GM21390 (cell line): ENCODE data around the gene ADPRHL1.
"Not testable (repeated sequence)": the region's sequence is repeated elsewhere in the genome, so short reads cannot be mapped to it uniquely, and the experiment has no call there.

Experiments
- ATAC-seq: cut with Tn5 transposase; IDR thresholded peaks from one replicate; pipeline ENCODE4 v1.9.1; 2021; ENCODE audit not compliant: unreplicated experiment

ADPRHL1 gene

GRCh38 chr13:113456116-113456702, 2.9 kb upstream of the ADPRHL1 start:
- no peak for ATAC-seq

GRCh38 chr13:113455384-113455783, 2.1 kb upstream of the ADPRHL1 start:
- no peak for ATAC-seq

GRCh38 chr13:113454936-113455335, 1.6 kb upstream of the ADPRHL1 start:
- no peak for ATAC-seq

GRCh38 chr13:113452466-113452865, 822 bp downstream of the ADPRHL1 start:
- no peak for ATAC-seq

GRCh38 chr13:113451951-113452421, 1.3 kb downstream of the ADPRHL1 start:
- ATAC-seq = no peak

- ATAC-seq = not testable (repeated sequence)
Measured at GRCh38 chr13:113450861-113451620, 2.2 kb downstream of the ADPRHL1 start.

- ATAC-seq = not testable (repeated sequence)
Measured at GRCh38 chr13:113450348-113450744, 2.9 kb downstream of the ADPRHL1 start.

- ATAC-seq = no peak
Measured at GRCh38 chr13:113449693-113450347, 3.5 kb downstream of the ADPRHL1 start.

GRCh38 chr13:113448885-113449692, 4.2 kb downstream of the ADPRHL1 start:
- no peak for ATAC-seq

GRCh38 chr13:113448545-113448884, 4.8 kb downstream of the ADPRHL1 start:
- ATAC-seq = no peak

- no peak for ATAC-seq
Measured at GRCh38 chr13:113447596-113447995, 5.7 kb downstream of the ADPRHL1 start.

- ATAC-seq = no peak
Measured at GRCh38 chr13:113446488-113446854, 6.8 kb downstream of the ADPRHL1 start.

- no peak for ATAC-seq
Measured at GRCh38 chr13:113445791-113446487, 7.3 kb downstream of the ADPRHL1 start.

- no peak for ATAC-seq
Measured at GRCh38 chr13:113443991-113444390, 9.3 kb downstream of the ADPRHL1 start.

- no peak for ATAC-seq
Measured at GRCh38 chr13:113442985-113443362, 10.3 kb downstream of the ADPRHL1 start.

GRCh38 chr13:113442354-113442984, 10.8 kb downstream of the ADPRHL1 start:
- no peak for ATAC-seq

GRCh38 chr13:113441661-113442060, 11.6 kb downstream of the ADPRHL1 start:
- no peak for ATAC-seq

- ATAC-seq = no peak
Measured at GRCh38 chr13:113437408-113438010, 15.8 kb downstream of the ADPRHL1 start.

GRCh38 chr13:113436866-113437265, 16.4 kb downstream of the ADPRHL1 start:
- not testable (repeated sequence) for ATAC-seq

GRCh38 chr13:113435907-113436306, 17.4 kb downstream of the ADPRHL1 start:
- ATAC-seq = not testable (repeated sequence)
